DMS153 treated with DMSO at 0.1 percent for 48 hours (cell line): Measurements from ENCODE around the gene CHRNA7.
"Not testable (repeated sequence)": the region's sequence is repeated elsewhere in the genome, so short reads cannot be mapped to it uniquely, and the experiment has no call there.

ENCODE experiments used
- DNase-seq: peaks from one replicate; lab custom pipeline; 2025; ENCODE audit not compliant: unreplicated experiment; lab: John Stamatoyannopoulos, UW

CHRNA7 gene

GRCh38 chr15:32166270-32166669 lies 136.0 kb downstream of the CHRNA7 start:
- DNase-seq: not testable (repeated sequence)

GRCh38 chr15:32167913-32168312 lies 137.6 kb downstream of the CHRNA7 start:
- not testable (repeated sequence) for DNase-seq

GRCh38 chr15:32180579-32180978 lies 150.3 kb downstream of the CHRNA7 start:
- not testable (repeated sequence) for DNase-seq

GRCh38 chr15:32193780-32194179 lies 163.5 kb downstream of the CHRNA7 start:
- DNase-seq: not testable (repeated sequence)

- not testable (repeated sequence) for DNase-seq
These were observed 165.9 kb downstream of the CHRNA7 start for GRCh38 chr15:32196206-32196605.

- DNase-seq: not testable (repeated sequence)
These were observed 168.6 kb downstream of the CHRNA7 start for GRCh38 chr15:32198938-32199337.

GRCh38 chr15:32209081-32209480 lies 178.8 kb downstream of the CHRNA7 start:
- not testable (repeated sequence) for DNase-seq

GRCh38 chr15:32218666-32219065 lies 188.4 kb downstream of the CHRNA7 start:
- no peak for DNase-seq
